CD14-positive monocyte (primary cell): ENCODE data around the gene MUC5AC. TPM values are rescaled to one million over a fixed set of nuclear protein-coding genes. Genes with fewer than 3 reads are reported as not detected.
A peak's percentile ranks its signal among the peaks of the same experiment; 100 is the strongest.

ENCODE experiments used
- DNase-seq, 3 donors: peaks; one replicate each; pipeline ENCODE4 v3.0.0-alpha.2; 2011 to 2022
- H2AFZ ChIP-seq: 2 replicates; pipeline ENCODE4 v1.6.0; 2012; ENCODE audit warnings: mild to moderate bottlenecking, low read depth, low read length, inconsistent platforms; ENCODE audit not compliant: insufficient read depth, poor library complexity, severe bottlenecking
- H3K27ac ChIP-seq, 2 donors: 1 replicate in 1 of 2; 2 replicates in 1 of 2; pipeline ENCODE4 v1.5.1; 2012 to 2013; ENCODE audit warnings: low read length in 2 of 2, control low read depth in 1 of 2, inconsistent platforms in 1 of 2, low read depth in 1 of 2, mild to moderate bottlenecking in 1 of 2
- H3K27me3 ChIP-seq, 2 donors: one replicate each; pipeline versions ENCODE4 v1.6.0 to v1.6.1; 2011 to 2013; ENCODE audit warnings: low read length in 2 of 2; ENCODE audit not compliant: control insufficient read depth in 2 of 2, insufficient read depth in 2 of 2
- H3K36me3 ChIP-seq, 2 donors: replicated peaks in 1 of 2; 1 replicate in 1 of 2; 2 replicates in 1 of 2; pipeline versions ENCODE4 v1.5.1 to v1.6.1; 2012 to 2013; ENCODE audit warnings: low read length in 2 of 2, control low read depth in 1 of 2, inconsistent platforms in 1 of 2, mild to moderate bottlenecking in 1 of 2; ENCODE audit not compliant: insufficient read depth in 2 of 2, control insufficient read depth in 1 of 2
- H3K4me1 ChIP-seq, 2 donors: 1 replicate in 1 of 2; 2 replicates in 1 of 2; pipeline versions ENCODE4 v1.5.1 to v1.6.1; 2012 to 2013; ENCODE audit warnings: low read length in 2 of 2, control low read depth in 1 of 2, inconsistent platforms in 1 of 2, mild to moderate bottlenecking in 1 of 2, moderate library complexity in 1 of 2; ENCODE audit not compliant: insufficient read depth in 2 of 2, control insufficient read depth in 1 of 2
- H3K4me2 ChIP-seq: replicated peaks from 2 replicates; pipeline ENCODE3; 2012; ENCODE audit warnings: low read length, moderate library complexity, mild to moderate bottlenecking; ENCODE audit not compliant: poor library complexity, severe bottlenecking; ENCODE audit errors: extremely low read depth
- H3K4me3 ChIP-seq, 3 experiments: fragments of 200-600 bp in 1 of 3; sonication (generic) in 1 of 3; replicated peaks in 1 of 3; 1 replicate in 2 of 3; 2 replicates in 1 of 3; pipeline ENCODE4 v1.5.1; 2011 to 2013; ENCODE audit warnings: low read length in 3 of 3, mild to moderate bottlenecking in 3 of 3, control low read depth in 2 of 3, low read depth in 2 of 3, inconsistent platforms in 1 of 3, moderate library complexity in 1 of 3
- H3K79me2 ChIP-seq: 2 replicates; pipeline ENCODE4 v1.6.0; 2012; ENCODE audit warnings: mild to moderate bottlenecking, control low read depth, inconsistent platforms, low read length, moderate library complexity; ENCODE audit not compliant: insufficient read depth
- H3K9ac ChIP-seq: 2 replicates; pipeline ENCODE4 v1.6.0; 2017; ENCODE audit warnings: low read length, mild to moderate bottlenecking; ENCODE audit not compliant: insufficient read depth, poor library complexity, severe bottlenecking
- H3K9me3 ChIP-seq, 2 donors: replicated peaks in 1 of 2; 1 replicate in 1 of 2; 2 replicates in 1 of 2; pipeline versions ENCODE4 v1.5.1 to v1.6.1; 2012 to 2013; ENCODE audit warnings: low read length in 2 of 2, control low read depth in 1 of 2; ENCODE audit not compliant: control insufficient read depth in 1 of 2, insufficient read depth in 1 of 2
- H4K20me1 ChIP-seq: 2 replicates; pipeline ENCODE4 v1.6.0; 2012; ENCODE audit warnings: mild to moderate bottlenecking, low read length, control low read depth, moderate library complexity; ENCODE audit not compliant: insufficient read depth
- H3K27ac Mint-ChIP-seq, 7 donors: one replicate each; pipeline ENCODE4 v1.8.0; 2020; ENCODE audit warnings: mild to moderate bottlenecking in 7 of 7, mixed read lengths in 7 of 7, moderate library complexity in 6 of 7, inconsistent platforms in 2 of 7
- H3K27me3 Mint-ChIP-seq, 3 donors: one replicate each; pipeline ENCODE4 v1.8.0; 2021 to 2022; ENCODE audit warnings: low read depth in 3 of 3, mild to moderate bottlenecking in 3 of 3, mixed read lengths in 3 of 3, moderate library complexity in 3 of 3, inconsistent platforms in 1 of 3
- H3K36me3 Mint-ChIP-seq, 2 donors: one replicate each; pipeline ENCODE4 v1.8.0; 2020; ENCODE audit warnings: mixed read lengths in 2 of 2, inconsistent platforms in 1 of 2, mild to moderate bottlenecking in 1 of 2
- H3K4me1 Mint-ChIP-seq: one replicate; pipeline ENCODE4 v1.8.0; 2020; ENCODE audit warnings: mild to moderate bottlenecking, mixed read lengths
- H3K4me3 Mint-ChIP-seq, 2 donors: one replicate each; pipeline ENCODE4 v1.8.0; 2020; ENCODE audit warnings: mild to moderate bottlenecking in 2 of 2, mixed read lengths in 2 of 2, moderate library complexity in 1 of 2
- H3K9me3 Mint-ChIP-seq, 7 donors: one replicate each; pipeline ENCODE4 v1.8.0; 2020 to 2022; ENCODE audit warnings: mixed read lengths in 7 of 7, mild to moderate bottlenecking in 6 of 7, moderate library complexity in 6 of 7, inconsistent platforms in 2 of 7
- WGBS: methylation state at CpG from one replicate; pipeline ENCODE4 v1.1.5; 2013; ENCODE audit warnings: missing lambda C conversion rate; ENCODE audit not compliant: insufficient coverage; 5-methylcytosine and 5-hydroxymethylcytosine counted together
- intact Hi-C, 2 donors: fragments of 100-400 bp; cut with micrococcal nuclease; formaldehyde crosslinking; loops; one replicate each; pipeline versions ENCODE4 v1.15.0 to v1.15.1; 2023
- polyA plus RNA-seq, 3 donors: library from polyadenylated mRNA; depleted of rRNA in 1 of 3; unstranded in 2 of 3; stranded (reverse) in 1 of 3; fragments of 300-500 nt in 2 of 3; fragments of >200 nt in 1 of 3; fragmentation: Illumina TruSeq in 2 of 3; gene quantifications; 1 replicate in 2 of 3; 2 replicates in 1 of 3; pipeline ENCODE4 v1.2.3, GENCODE V29; 2012 to 2021
- TF ChIP-seq, protein P1 (sequence below): fragments of 200-600 bp; IDR thresholded peaks from one replicate; pipeline ENCODE4 v1.8.0; 2022; ENCODE audit warnings: antibody characterized with exemption, mild to moderate bottlenecking

The MUC5AC gene
- polyA plus RNA-seq, 3 donors, result not detected

DNA sequence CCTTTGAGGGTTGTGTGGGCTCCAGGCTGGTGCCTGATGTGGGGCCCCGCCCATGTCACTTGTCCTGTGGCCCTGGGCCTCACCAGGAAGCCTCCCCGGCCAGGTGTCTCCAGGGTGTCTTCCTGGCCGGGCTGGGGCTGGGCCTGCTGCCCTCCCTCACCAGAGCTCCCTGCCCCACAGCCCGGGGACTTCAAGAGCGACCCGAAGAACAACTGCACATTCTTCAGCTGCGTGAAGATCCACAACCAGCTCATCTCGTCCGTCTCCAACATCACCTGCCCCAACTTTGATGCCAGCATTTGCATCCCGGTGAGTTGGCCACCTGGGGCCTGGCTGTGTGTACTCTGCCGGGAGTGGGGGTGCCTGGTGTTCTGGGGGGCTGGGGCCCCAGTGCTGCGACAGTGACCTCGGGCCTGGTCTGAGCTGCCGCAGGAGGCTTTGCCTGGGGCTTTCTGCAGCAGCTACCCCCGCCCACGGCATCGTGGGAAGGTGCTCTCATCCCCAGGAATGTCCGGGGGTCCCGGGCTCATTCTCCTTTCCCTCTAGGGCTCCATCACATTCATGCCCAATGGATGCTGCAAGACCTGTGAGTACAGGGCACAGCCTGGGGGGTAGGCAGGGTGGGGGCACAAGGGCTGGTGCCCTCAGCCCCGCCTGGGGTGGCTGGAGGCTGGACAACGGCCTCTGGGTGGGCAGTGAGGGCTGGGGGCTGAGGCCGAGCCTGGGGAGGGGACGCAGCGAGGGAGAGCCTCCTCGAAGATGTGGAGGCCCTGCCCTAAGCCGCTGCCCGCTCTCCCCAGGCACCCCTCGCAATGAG is 48.4 kb upstream of the MUC5AC start:
- Histone ChIP-seq H4K20me1 (no peaks in the 10 kb centered on the region), H3K9me3 (peaks cover 0 to 7% of the 10 kb centered on the region in 2 donors), H2AFZ (no peak overlapping the region), H3K4me2 (no peak overlapping the region), H3K27ac (no peak overlapping the region), H3K27me3 (no peaks in the 10 kb centered on the region), H3K9ac (no peak overlapping the region), H3K36me3 (no peaks in the 10 kb centered on the region), H3K4me3 (no peak overlapping the region), H3K79me2 (no peaks in the 10 kb centered on the region), H3K4me1 (no peaks in the 10 kb centered on the region)
- Mint-ChIP-seq H3K27ac (no peak overlapping the region), H3K4me3 (no peak overlapping the region), H3K4me1 (no peaks in the 10 kb centered on the region), H3K9me3 (peaks cover 0 to 4% (median 0%) of the 10 kb centered on the region in 7 donors), H3K36me3 (no peaks in the 10 kb centered on the region), H3K27me3 (peaks cover 0 to 7% (median 2%) of the 10 kb centered on the region in 3 donors)
- no peak for DNase-seq
- 86% methylated on average over 24 of the region's 28 CpGs for WGBS
- TF ChIP-seq, protein P1, sequence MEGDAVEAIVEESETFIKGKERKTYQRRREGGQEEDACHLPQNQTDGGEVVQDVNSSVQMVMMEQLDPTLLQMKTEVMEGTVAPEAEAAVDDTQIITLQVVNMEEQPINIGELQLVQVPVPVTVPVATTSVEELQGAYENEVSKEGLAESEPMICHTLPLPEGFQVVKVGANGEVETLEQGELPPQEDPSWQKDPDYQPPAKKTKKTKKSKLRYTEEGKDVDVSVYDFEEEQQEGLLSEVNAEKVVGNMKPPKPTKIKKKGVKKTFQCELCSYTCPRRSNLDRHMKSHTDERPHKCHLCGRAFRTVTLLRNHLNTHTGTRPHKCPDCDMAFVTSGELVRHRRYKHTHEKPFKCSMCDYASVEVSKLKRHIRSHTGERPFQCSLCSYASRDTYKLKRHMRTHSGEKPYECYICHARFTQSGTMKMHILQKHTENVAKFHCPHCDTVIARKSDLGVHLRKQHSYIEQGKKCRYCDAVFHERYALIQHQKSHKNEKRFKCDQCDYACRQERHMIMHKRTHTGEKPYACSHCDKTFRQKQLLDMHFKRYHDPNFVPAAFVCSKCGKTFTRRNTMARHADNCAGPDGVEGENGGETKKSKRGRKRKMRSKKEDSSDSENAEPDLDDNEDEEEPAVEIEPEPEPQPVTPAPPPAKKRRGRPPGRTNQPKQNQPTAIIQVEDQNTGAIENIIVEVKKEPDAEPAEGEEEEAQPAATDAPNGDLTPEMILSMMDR, result no peak
- intact Hi-C loops, result no loop called here

DNA sequence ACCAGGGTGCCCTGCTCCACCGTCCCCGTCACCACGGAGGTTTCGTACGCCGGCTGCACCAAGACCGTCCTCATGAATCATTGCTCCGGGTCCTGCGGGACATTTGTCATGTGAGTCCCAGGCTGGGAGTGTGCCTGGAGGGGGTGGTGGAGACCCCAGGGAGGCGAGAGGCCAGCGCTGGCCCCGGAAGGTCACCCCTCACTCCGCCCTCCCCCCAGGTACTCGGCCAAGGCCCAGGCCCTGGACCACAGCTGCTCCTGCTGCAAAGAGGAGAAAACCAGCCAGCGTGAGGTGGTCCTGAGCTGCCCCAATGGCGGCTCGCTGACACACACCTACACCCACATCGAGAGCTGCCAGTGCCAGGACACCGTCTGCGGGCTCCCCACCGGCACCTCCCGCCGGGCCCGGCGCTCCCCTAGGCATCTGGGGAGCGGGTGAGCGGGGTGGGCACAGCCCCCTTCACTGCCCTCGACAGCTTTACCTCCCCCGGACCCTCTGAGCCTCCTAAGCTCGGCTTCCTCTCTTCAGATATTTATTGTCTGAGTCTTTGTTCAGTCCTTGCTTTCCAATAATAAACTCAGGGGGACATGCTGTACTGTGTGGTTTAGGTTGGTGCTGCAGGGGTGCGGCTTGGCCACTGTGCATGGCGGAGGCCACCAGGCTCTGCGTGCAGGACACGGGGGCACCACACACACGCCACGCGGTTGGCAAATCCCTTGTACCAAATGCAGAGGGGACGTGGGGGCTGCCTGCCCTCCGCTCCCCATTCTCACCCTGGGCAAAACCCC is 47.6 kb upstream of the MUC5AC start:
- Histone ChIP-seq H2AFZ (no peak overlapping the region), H3K36me3 (no peaks in the 10 kb centered on the region), H3K4me3 (no peak overlapping the region), H3K27me3 (no peaks in the 10 kb centered on the region), H3K27ac (no peak overlapping the region), H3K9ac (no peak overlapping the region), H3K4me1 (no peaks in the 10 kb centered on the region), H3K79me2 (no peaks in the 10 kb centered on the region), H3K4me2 (no peak overlapping the region), H4K20me1 (no peaks in the 10 kb centered on the region), H3K9me3 (peaks cover 0 to 7% of the 10 kb centered on the region in 2 donors)
- Mint-ChIP-seq H3K9me3 (peaks cover 0 to 4% (median 0%) of the 10 kb centered on the region in 7 donors), H3K4me3 (no peak overlapping the region), H3K27me3 (peaks cover 1 to 8% (median 2%) of the 10 kb centered on the region in 3 donors), H3K27ac (peak overlapping the region in 1 of 7 donors; percentile 50), H3K36me3 (no peaks in the 10 kb centered on the region), H3K4me1 (no peaks in the 10 kb centered on the region)
- DNase-seq, result no peak
- intact Hi-C loops, result no loop called here
- WGBS, result 94% methylated on average over 22 of the region's 39 CpGs
- TF ChIP-seq, protein P1, result no peak
